ENCODE data around the gene STK36.

Gene STK36

GRCh38 chr2:218662827-218663226 is 9.1 kb upstream of the STK36 start:
- no peaks in the 10 kb centered on the region for H3K9me3 ChIP-seq
- no peak overlapping the region for H3K27ac ChIP-seq
- H3K4me1 ChIP-seq (ENCODE audit: control insufficient read depth in 1 of 2, insufficient read depth in 1 of 2, low read depth in 1 of 2, low read length in 1 of 2) = peaks cover 15 to 17% of the 10 kb centered on the region in 2 experiments
- H3K27me3 ChIP-seq = no peaks in the 10 kb centered on the region
- TF ChIP-seq CTCF (IDR thresholded peaks at IDR 0.05) = no peak
- peaks cover 59% of the 10 kb centered on the region for H3K36me3 ChIP-seq
- H3K4me3 ChIP-seq (ENCODE audit: low read depth in 1 of 2, low read length in 1 of 2) = no peak overlapping the region

GRCh38 chr2:218663901-218664300 is 8.0 kb upstream of the STK36 start:
- Histone ChIP-seq H3K27me3 (no peaks in the 10 kb centered on the region), H3K9me3 (no peaks in the 10 kb centered on the region), H3K27ac (no peak overlapping the region), H3K4me3 (ENCODE audit: low read depth in 1 of 2, low read length in 1 of 2) (no peak overlapping the region), H3K36me3 (peaks cover 68% of the 10 kb centered on the region), H3K4me1 (ENCODE audit: control insufficient read depth in 1 of 2, insufficient read depth in 1 of 2, low read depth in 1 of 2, low read length in 1 of 2) (peaks cover 10% of the 10 kb centered on the region in 2 experiments)
- no peak for TF ChIP-seq CTCF (IDR thresholded peaks at IDR 0.05)

GRCh38 chr2:218664653-218665052 is 7.2 kb upstream of the STK36 start:
- TF ChIP-seq CTCF (IDR thresholded peaks at IDR 0.05) = no peak
- Histone ChIP-seq H3K27ac (no peak overlapping the region), H3K4me3 (ENCODE audit: low read depth in 1 of 2, low read length in 1 of 2) (no peak overlapping the region), H3K36me3 (peaks cover 68% of the 10 kb centered on the region), H3K4me1 (ENCODE audit: control insufficient read depth in 1 of 2, insufficient read depth in 1 of 2, low read depth in 1 of 2, low read length in 1 of 2) (peaks cover 7% of the 10 kb centered on the region in 2 experiments), H3K9me3 (no peaks in the 10 kb centered on the region), H3K27me3 (no peaks in the 10 kb centered on the region)

- no peaks in the 10 kb centered on the region for H3K9me3 ChIP-seq
- H3K27ac ChIP-seq = peak overlapping the region; percentile 71
- H3K36me3 ChIP-seq = peaks cover 23% of the 10 kb centered on the region
- no peak for TF ChIP-seq CTCF (IDR thresholded peaks at IDR 0.05)
- peak overlapping the region; percentile 93 to 94 for H3K4me3 ChIP-seq (ENCODE audit: low read depth in 1 of 2, low read length in 1 of 2)
- H3K27me3 ChIP-seq = no peaks in the 10 kb centered on the region
- H3K4me1 ChIP-seq (ENCODE audit: control insufficient read depth in 1 of 2, insufficient read depth in 1 of 2, low read depth in 1 of 2, low read length in 1 of 2) = peaks cover 14 to 16% of the 10 kb centered on the region in 2 experiments
Observed at GRCh38 chr2:218671097-218671653, 711 bp upstream of the STK36 start.

- Histone ChIP-seq H3K36me3 (no peaks in the 10 kb centered on the region), H3K9me3 (no peaks in the 10 kb centered on the region), H3K27ac (peak overlapping the region; percentile 25), H3K27me3 (no peaks in the 10 kb centered on the region), H3K4me3 (ENCODE audit: low read depth in 1 of 2, low read length in 1 of 2) (no peak overlapping the region), H3K4me1 (ENCODE audit: control insufficient read depth in 1 of 2, insufficient read depth in 1 of 2, low read depth in 1 of 2, low read length in 1 of 2) (no peaks in the 10 kb centered on the region)
- TF ChIP-seq CTCF (IDR thresholded peaks at IDR 0.05) = no peak
Observed at GRCh38 chr2:218679119-218679518, 7.2 kb downstream of the STK36 start.

Measured in neutrophil (primary cell).